ENCODE measurements around the gene E2F7. TPM values are rescaled to one million over a fixed set of nuclear protein-coding genes. Genes with fewer than 3 reads are reported as not detected.

Gene E2F7
- total RNA-seq, 1 donor from 2014 or later, result 40.5 TPM

GRCh38 chr12:77102691-77103090, 37.3 kb upstream of the E2F7 start:
- H3K4me2 ChIP-seq, result no peak overlapping the region
- H3K36me3 ChIP-seq, result no peaks in the 10 kb centered on the region
- H3K9me3 ChIP-seq (ENCODE audit: low read depth), result no peaks in the 10 kb centered on the region
- Mint-ChIP-seq H3K27me3 (ENCODE audit: insufficient read depth, low read depth) (peaks cover 2% of the 10 kb centered on the region), H3K4me1 (no peaks in the 10 kb centered on the region), H3K9me3 (no peaks in the 10 kb centered on the region), H3K36me3 (no peaks in the 10 kb centered on the region), H3K4me3 (no peak overlapping the region), H3K27ac (no peak overlapping the region)
- H3K4me3 ChIP-seq, result no peak overlapping the region
- H3K9ac ChIP-seq, result no peak overlapping the region
- no peaks in the 10 kb centered on the region for H3K79me2 ChIP-seq (ENCODE audit: low read depth)
- H2AFZ ChIP-seq (replicated peaks), result no peak overlapping the region
- no peaks in the 10 kb centered on the region for H3K27me3 ChIP-seq
- TF ChIP-seq, protein P1, sequence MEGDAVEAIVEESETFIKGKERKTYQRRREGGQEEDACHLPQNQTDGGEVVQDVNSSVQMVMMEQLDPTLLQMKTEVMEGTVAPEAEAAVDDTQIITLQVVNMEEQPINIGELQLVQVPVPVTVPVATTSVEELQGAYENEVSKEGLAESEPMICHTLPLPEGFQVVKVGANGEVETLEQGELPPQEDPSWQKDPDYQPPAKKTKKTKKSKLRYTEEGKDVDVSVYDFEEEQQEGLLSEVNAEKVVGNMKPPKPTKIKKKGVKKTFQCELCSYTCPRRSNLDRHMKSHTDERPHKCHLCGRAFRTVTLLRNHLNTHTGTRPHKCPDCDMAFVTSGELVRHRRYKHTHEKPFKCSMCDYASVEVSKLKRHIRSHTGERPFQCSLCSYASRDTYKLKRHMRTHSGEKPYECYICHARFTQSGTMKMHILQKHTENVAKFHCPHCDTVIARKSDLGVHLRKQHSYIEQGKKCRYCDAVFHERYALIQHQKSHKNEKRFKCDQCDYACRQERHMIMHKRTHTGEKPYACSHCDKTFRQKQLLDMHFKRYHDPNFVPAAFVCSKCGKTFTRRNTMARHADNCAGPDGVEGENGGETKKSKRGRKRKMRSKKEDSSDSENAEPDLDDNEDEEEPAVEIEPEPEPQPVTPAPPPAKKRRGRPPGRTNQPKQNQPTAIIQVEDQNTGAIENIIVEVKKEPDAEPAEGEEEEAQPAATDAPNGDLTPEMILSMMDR (IDR thresholded peaks at IDR 0.05), result no peak
- no peak for TF ChIP-seq EZH2phosphoT487 (IDR thresholded peaks at IDR 0.05)
- no peak for TF ChIP-seq EZH2 (IDR thresholded peaks at IDR 0.05)
- no peak for DNase-seq (ENCODE audit: low spot score)
- H3K27ac ChIP-seq, result no peak overlapping the region
- peaks cover 5% of the 10 kb centered on the region for H3K4me1 ChIP-seq
- H4K20me1 ChIP-seq (ENCODE audit: low read depth), result no peaks in the 10 kb centered on the region
- H3F3A ChIP-seq (ENCODE audit: low read depth), result no peaks in the 10 kb centered on the region

GRCh38 chr12:77102123-77102522, 36.8 kb upstream of the E2F7 start:
- Mint-ChIP-seq H3K27ac (no peak overlapping the region), H3K4me3 (no peak overlapping the region), H3K27me3 (ENCODE audit: insufficient read depth, low read depth) (no peaks in the 10 kb centered on the region), H3K36me3 (no peaks in the 10 kb centered on the region), H3K9me3 (no peaks in the 10 kb centered on the region), H3K4me1 (no peaks in the 10 kb centered on the region)
- no peak overlapping the region for H2AFZ ChIP-seq (replicated peaks)
- H3K4me3 ChIP-seq, result no peak overlapping the region
- no peaks in the 10 kb centered on the region for H3K36me3 ChIP-seq
- no peak overlapping the region for H3K9ac ChIP-seq
- H3K4me1 ChIP-seq, result peaks cover 5% of the 10 kb centered on the region
- TF ChIP-seq, protein P1 (IDR thresholded peaks at IDR 0.05), result no peak
- no peak for TF ChIP-seq EZH2phosphoT487 (IDR thresholded peaks at IDR 0.05)
- no peak for TF ChIP-seq EZH2 (IDR thresholded peaks at IDR 0.05)
- H4K20me1 ChIP-seq (ENCODE audit: low read depth), result no peaks in the 10 kb centered on the region
- no peak overlapping the region for H3K4me2 ChIP-seq
- no peak overlapping the region for H3K27ac ChIP-seq
- H3K79me2 ChIP-seq (ENCODE audit: low read depth), result no peaks in the 10 kb centered on the region
- no peaks in the 10 kb centered on the region for H3K9me3 ChIP-seq (ENCODE audit: low read depth)
- H3F3A ChIP-seq (ENCODE audit: low read depth), result no peaks in the 10 kb centered on the region
- no peak for DNase-seq (ENCODE audit: low spot score)
- no peaks in the 10 kb centered on the region for H3K27me3 ChIP-seq

DNA sequence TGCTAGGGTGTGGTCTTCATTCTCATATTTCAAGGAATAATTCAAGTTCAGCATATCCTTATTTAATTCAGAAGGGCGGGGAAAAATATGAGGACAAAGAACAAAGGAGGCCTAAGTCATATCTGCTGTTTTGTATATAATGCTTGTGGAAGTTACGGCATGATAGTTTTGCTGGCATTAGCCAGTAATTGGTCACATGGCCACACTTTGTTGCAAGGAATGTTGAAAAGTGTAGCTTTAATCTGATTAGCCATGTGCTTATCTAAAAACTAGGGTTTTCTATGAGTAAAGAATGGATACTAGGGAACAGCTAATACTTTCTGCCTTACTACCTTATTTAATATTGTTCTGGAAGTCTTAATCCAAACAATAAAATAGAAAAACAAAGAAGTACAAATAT, 34.4 kb upstream of the E2F7 start:
- no peaks in the 10 kb centered on the region for H3K79me2 ChIP-seq (ENCODE audit: low read depth)
- H3K4me1 ChIP-seq, result peaks cover 5% of the 10 kb centered on the region
- H3K9ac ChIP-seq, result no peak overlapping the region
- Mint-ChIP-seq H3K27me3 (ENCODE audit: insufficient read depth, low read depth) (peaks cover 3% of the 10 kb centered on the region), H3K4me1 (no peaks in the 10 kb centered on the region), H3K36me3 (no peaks in the 10 kb centered on the region), H3K27ac (no peak overlapping the region), H3K9me3 (no peaks in the 10 kb centered on the region), H3K4me3 (no peak overlapping the region)
- H3K4me2 ChIP-seq, result no peak overlapping the region
- H3K27me3 ChIP-seq, result no peaks in the 10 kb centered on the region
- no peaks in the 10 kb centered on the region for H3F3A ChIP-seq (ENCODE audit: low read depth)
- no peak for TF ChIP-seq EZH2 (IDR thresholded peaks at IDR 0.05)
- TF ChIP-seq, protein P1 (IDR thresholded peaks at IDR 0.05), result no peak
- no peak for DNase-seq (ENCODE audit: low spot score)
- H3K27ac ChIP-seq, result no peak overlapping the region
- no peaks in the 10 kb centered on the region for H3K9me3 ChIP-seq (ENCODE audit: low read depth)
- H3K36me3 ChIP-seq, result no peaks in the 10 kb centered on the region
- H4K20me1 ChIP-seq (ENCODE audit: low read depth), result no peaks in the 10 kb centered on the region
- H3K4me3 ChIP-seq, result no peak overlapping the region
- H2AFZ ChIP-seq (replicated peaks), result no peak overlapping the region

Measured in neural progenitor cell (in vitro differentiated cells).